ENCODE data around the gene CDK9.

The CDK9 gene

GRCh38 chr9:127780909-127781308 lies 4.9 kb upstream of the CDK9 start:
- peak; percentile 80 for DNase-seq

- DNase-seq: no peak
Measured at GRCh38 chr9:127781806-127782205, 4.0 kb upstream of the CDK9 start.

DNA sequence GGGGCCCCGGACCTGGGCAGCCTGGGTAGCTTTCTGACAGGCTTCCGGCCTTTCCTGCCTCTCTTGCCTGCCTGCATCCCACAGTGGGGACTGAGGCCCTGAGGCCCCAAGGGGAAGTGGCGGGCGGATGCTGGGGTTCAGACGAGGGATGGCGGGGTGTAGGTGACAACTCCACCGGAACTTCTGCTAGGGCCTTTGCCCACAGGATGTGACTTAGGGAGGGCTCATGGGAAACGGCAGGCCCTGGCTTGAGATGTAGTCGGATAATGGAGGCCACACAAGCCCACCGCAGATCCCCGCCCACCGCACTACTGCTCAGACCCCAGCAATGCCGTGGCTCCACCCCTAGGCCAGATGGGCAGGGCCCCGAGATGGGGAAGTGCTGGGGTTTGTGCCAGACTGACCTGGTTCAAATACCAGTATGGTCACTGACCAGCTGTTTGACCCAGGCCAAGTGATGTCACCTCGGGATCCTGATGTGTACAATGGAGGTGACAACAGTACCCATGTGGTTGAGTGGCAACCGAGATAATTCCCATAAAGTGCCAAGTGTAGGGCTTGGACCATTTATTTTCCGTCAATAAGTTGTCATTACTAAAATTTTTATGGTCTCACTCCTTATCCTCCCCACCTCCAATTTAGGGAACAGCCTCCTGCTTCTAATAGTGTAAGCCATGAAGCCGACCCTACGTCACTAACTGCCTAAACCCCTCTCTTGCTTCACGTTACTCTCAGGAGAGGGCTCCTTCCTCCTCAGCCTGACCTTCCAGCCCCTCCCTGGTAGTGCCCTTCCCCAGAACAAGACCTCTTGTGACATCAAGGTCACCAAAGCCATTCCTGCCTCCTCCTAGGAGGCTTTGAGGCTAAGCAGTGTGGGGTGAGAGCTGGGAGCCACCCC lies 2.5 kb upstream of the CDK9 start:
- peak; percentile 96 for DNase-seq

DNA sequence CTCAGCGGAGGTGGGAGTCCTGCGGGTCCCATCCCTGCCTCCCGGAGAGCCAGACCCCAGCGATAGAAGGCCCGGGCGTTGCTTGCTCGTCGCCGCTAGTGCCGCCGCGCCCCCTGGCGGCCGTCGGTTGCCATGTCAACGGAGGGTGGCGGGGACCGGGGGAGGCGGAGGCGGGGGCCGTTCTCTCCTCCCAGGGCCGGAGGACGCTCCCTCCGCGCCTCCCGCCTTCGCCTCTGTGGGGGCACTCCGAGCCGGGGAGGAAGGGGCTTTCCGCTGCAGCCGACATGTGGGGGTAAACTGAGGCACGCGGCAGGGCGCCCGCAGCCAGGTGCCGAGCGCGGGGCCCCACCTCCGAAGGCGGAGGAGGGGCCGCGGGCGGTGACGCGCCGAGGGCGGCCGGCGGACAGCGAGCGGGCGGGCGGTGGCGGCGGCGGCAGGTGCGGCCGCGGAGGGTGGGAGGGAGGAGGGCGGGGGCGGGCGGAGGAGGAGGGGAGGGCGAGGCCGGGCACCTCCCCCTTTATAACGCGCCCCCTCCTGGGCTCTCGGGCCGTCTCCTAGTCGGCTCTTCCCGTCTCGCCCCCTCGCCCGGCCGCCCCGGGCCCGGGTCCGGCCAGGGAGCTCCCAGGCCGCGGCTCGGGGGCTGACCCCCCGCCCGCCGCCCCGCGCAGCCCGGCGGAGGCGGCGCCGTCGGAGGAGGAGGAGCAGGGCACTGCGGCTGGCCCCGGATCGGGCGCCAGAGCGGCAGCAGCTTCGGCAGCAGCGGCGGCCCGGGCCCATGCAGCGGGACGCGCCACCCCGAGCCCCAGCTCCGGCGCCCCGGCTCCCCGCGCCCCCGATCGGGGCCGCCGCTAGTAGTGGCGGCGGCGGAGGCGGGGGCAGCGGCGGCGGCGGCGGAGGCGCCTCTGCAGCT lies 556 bp upstream of the CDK9 start:
- DNase-seq: peak; percentile 41

DNA sequence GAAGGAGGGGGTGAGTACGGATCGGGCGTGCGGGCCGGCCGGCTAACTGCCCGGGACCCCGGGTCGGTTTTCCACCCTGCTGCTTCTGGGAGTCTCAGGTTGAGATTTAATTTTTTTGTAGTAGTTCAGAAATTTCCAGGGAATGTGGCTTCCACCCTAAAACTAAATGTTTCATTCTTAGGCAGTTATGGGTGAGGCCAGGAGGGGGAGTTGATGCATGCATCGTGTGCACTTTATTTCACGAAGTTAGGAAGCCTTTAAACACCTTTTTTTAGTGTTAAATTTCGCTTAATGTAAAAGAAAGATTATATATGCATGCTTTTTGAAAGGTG lies 905 bp downstream of the CDK9 start:
- no peak for DNase-seq

DNA sequence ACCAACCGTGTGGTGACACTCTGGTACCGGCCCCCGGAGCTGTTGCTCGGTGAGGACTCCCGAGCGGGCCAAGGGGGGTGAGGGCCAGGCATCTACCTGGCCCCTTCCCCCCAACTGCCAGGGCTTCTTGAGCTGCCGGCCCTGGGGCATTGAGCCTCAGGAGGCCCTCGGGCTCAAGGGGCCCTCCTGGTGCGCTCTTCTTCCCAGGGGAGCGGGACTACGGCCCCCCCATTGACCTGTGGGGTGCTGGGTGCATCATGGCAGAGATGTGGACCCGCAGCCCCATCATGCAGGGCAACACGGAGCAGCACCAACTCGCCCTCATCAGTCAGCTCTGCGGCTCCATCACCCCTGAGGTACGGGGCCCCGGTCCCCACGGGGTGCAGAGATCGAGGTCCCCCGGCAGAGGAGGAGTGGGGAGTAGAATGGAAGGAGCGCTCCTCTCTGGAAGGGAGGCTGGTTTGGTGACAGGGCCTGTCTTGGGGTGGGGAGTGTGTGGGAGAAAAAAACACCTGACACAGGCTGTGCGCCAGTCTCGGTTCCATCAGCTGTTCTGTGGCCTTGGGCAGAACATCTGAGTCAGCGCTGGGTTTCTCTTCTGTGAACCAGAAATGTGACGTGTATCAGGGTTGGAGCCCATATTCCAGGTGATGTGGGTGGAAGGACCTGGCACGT lies 2.6 kb downstream of the CDK9 start:
- no peak for DNase-seq

DNA sequence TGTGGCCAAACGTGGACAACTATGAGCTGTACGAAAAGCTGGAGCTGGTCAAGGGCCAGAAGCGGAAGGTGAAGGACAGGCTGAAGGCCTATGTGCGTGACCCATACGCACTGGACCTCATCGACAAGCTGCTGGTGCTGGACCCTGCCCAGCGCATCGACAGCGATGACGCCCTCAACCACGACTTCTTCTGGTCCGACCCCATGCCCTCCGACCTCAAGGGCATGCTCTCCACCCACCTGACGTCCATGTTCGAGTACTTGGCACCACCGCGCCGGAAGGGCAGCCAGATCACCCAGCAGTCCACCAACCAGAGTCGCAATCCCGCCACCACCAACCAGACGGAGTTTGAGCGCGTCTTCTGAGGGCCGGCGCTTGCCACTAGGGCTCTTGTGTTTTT lies 3.3 kb downstream of the CDK9 start:
- DNase-seq: no peak

DNA sequence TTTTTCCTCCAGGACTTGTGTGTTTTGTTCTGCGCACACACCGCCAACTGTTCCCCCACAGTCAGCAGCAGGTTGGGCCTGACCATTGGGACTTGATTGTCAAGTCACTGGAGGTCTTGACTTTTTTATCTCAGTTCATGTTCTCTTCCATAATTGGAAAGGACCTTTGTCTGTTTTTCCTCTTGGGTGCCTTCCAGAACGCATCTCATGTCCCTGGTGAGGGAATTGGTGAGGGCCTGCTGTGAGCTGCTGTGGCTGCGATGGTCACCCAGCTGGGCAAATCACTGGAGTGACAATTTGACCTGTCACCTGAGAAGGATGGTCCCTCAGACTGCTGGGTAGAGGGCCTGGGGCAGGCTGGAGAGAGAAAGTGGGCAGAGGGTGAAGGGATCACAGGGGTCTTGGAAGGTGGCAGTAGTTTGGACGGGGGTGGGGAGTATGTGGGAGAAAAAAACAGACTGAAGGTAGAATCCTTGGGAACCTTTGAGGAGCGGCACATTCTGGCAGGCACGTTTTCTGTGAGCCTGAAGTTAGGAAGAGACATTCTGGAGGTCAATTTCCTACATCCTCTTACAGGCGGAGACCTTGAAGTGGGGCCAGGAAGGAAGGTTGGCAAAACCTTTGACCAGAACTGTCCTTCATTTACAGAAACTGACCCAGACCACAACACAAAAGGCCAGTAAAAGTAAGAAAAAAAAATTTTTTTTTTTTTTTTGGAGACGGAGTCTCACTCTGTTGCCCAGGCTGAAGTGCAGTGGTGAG lies 4.4 kb downstream of the CDK9 start:
- DNase-seq: no peak

DNA sequence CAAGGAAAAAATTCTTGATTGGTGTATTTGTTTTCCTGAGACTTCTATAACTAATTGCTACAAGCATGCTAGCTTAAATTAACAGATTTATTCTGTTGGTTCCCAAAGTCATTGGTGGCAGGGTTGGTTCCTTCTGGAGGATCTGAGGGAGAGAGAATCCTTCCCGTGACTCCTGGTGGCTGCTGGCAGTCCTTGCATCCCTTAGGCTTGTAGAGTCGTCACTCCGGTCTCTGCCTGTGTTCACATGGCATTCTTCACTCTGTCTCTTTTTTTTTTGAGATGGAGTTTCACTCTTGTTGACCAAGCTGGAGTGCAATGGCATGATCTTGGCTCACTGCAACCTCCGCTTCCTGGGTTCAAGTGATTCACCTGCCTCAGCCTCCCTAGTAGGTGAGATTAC lies 5.3 kb downstream of the CDK9 start:
- DNase-seq: no peak

- DNase-seq: no peak
Measured at GRCh38 chr9:127792417-127793031, 6.7 kb downstream of the CDK9 start.

GRCh38 chr9:127793093-127793708 lies 7.4 kb downstream of the CDK9 start:
- no peak for DNase-seq

GRCh38 chr9:127794001-127794791 lies 8.4 kb downstream of the CDK9 start:
- DNase-seq: no peak

DNA sequence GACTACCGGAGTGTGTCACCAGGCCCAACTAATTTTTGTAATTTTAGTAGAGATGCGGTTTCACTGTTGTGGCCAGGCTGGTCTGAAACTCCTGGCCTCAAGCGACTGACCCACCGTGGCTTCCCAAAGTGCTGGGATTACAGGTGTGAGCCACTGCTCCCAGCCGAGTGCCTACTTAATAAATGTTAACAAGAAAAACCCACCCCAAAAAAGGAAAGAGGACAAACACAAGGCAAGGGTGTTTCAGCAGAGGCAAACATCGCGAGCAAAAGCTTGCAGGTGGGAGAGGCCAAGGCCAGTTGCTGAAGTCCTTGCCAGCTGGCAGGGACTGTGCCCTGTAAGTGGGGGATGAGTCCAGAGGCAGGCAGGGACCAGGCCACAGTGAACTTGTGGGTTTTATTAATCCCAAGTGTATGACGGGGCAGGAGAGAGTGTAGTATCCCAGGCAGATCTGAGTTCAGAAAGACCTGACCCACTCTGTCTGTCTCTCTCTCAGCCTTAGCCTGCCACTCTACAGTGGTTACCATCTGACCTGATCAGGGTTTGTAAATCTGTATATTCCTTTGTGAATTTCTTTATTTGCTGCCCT lies 10.5 kb downstream of the CDK9 start:
- no peak for DNase-seq

GRCh38 chr9:127796852-127797370 lies 11.1 kb downstream of the CDK9 start:
- peak; percentile 68 for DNase-seq

DNA sequence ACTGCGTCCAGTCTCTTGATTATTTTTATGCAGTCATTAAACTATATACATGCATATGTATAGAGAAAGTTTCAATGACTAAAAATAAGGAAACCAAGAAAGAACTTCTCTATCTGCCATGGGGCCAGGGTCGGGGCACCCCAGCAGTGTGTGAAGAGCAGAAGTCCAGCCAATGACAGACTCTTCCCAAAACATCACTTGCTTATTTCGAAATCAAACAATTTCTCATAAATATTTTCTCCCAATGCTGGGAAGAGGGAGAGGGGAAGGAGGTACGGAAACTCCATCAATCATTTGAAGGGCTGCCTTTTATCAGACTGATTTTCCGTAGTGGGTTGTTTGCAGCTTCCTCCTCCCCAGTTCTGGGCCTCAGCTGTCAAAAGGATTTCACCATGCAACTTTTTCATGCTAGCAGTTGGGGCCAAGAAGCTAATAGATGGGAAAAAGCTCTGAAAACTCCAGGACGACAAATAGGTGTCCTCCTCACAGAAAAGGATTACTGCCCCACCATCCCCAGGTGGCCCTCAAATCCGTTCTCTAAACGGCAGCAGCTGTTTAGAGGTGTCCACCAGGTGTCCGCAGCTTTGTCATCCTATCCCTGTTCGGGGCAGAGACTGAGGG lies 16.2 kb downstream of the CDK9 start:
- peak; percentile 39 for DNase-seq

- DNase-seq: peak; percentile 48
Measured at GRCh38 chr9:127802576-127803443, 17.0 kb downstream of the CDK9 start, which contains the start of gene FPGS. TSS of gene FPGS (plus strand) at chr9:127802882. CDS start at chr9:127802925, 43 bp downstream.

DNA sequence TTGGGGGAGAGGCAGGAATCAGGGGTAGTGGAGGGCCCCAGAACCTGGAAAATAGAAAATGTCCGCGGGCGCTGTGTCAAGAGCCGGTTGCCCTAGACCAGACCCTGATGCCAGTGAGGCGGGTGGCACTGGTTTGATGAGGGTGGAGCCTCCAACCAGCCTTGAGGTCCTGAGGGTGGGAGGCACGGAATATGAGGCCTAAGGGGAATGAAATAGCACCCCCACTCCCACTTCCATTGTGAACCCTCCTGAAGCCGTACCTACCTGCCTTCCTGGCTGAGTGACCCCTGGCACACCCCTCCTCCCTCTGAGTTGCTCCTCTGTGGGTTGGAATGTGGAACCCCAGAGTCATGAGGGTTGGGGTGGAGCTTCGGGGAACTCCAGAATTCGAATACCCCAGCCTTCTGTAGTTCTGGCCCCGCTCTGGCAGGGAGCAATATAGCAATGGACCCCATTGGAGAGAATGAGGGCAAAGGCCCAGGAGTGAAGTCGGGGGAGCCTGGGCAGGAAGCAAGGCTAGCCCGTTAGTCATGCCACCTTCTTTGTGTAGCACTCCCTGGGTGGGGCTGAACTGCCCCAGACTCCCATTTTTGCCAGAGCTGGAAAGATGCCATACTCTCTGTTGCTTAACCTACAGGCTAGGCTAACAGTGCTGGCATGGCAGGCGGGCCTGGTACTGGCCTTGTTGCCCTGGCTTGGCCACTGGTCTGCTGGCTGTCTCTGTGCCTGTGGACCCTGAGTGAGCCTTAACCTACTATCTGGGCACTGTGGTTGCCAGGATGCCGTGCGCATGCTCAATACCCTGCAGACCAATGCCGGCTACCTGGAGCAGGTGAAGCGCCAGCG lies 17.9 kb downstream of the CDK9 start:
- DNase-seq: no peak

GRCh38 chr9:127805620-127806019 lies 19.8 kb downstream of the CDK9 start:
- DNase-seq: no peak
